BE2C (cell line): ENCODE results near the gene SYT7.

Experiments
- DNase-seq: peaks from one replicate; pipeline ENCODE4 v3.0.0-alpha.2; 2020
- H3K27me3 ChIP-seq: fragments of 250-450 bp; sonication (Bioruptor Pico); 2 replicates; pipeline ENCODE4 v1.5.1; 2020; ENCODE audit warnings: mild to moderate bottlenecking
- H3K36me3 ChIP-seq: fragments of 250-450 bp; sonication (Bioruptor Pico); 2 replicates; pipeline ENCODE4 v1.5.1; 2020; ENCODE audit warnings: mild to moderate bottlenecking
- H3K4me1 ChIP-seq: fragments of 250-450 bp; sonication (Bioruptor Pico); 2 replicates; pipeline ENCODE4 v1.5.1; 2020
- H3K4me3 ChIP-seq: 2 replicates; pipeline ENCODE4 v1.5.1; 2011; ENCODE audit warnings: low read depth, low read length
- H3K9me3 ChIP-seq: fragments of 250-450 bp; sonication (Bioruptor Pico); 2 replicates; pipeline ENCODE4 v1.5.1; 2020
- CTCF ChIP-seq: IDR thresholded peaks from 2 replicates; pipeline ENCODE4 v1.5.1; 2012; ENCODE audit warnings: mild to moderate bottlenecking, low read depth, low read length

The SYT7 gene

GRCh38 chr11:61503135-61503770 lies 77.6 kb downstream of the SYT7 start:
- H3K4me3 ChIP-seq = no peak overlapping the region
- no peaks in the 10 kb centered on the region for H3K4me1 ChIP-seq
- TF ChIP-seq CTCF = no peak
- peaks cover 5% of the 10 kb centered on the region; the same call in 1 of the 2 replicates for H3K27me3 ChIP-seq
- no peaks in the 10 kb centered on the region for H3K36me3 ChIP-seq
- no peak for DNase-seq
- no peaks in the 10 kb centered on the region for H3K9me3 ChIP-seq

- DNase-seq = no peak
- no peaks in the 10 kb centered on the region for H3K9me3 ChIP-seq
- TF ChIP-seq CTCF = no peak
- no peak overlapping the region for H3K4me3 ChIP-seq
- no peaks in the 10 kb centered on the region for H3K36me3 ChIP-seq
- H3K27me3 ChIP-seq = no peaks in the 10 kb centered on the region
- no peaks in the 10 kb centered on the region for H3K4me1 ChIP-seq
Observed at GRCh38 chr11:61502522-61502921, 78.4 kb downstream of the SYT7 start.

GRCh38 chr11:61499816-61500491 lies 80.9 kb downstream of the SYT7 start:
- Histone ChIP-seq H3K4me1 (no peaks in the 10 kb centered on the region; the same call in 1 of the 2 replicates), H3K36me3 (no peaks in the 10 kb centered on the region), H3K27me3 (no peaks in the 10 kb centered on the region), H3K9me3 (no peaks in the 10 kb centered on the region), H3K4me3 (no peak overlapping the region)
- no peak for TF ChIP-seq CTCF
- DNase-seq = no peak

GRCh38 chr11:61498767-61499341 lies 82.0 kb downstream of the SYT7 start:
- no peak overlapping the region for H3K4me3 ChIP-seq
- H3K4me1 ChIP-seq = no peaks in the 10 kb centered on the region; the same call in 1 of the 2 replicates
- TF ChIP-seq CTCF = no peak
- no peaks in the 10 kb centered on the region for H3K27me3 ChIP-seq
- no peak for DNase-seq
- no peaks in the 10 kb centered on the region for H3K36me3 ChIP-seq
- no peaks in the 10 kb centered on the region for H3K9me3 ChIP-seq

- H3K4me3 ChIP-seq = no peak overlapping the region
- H3K9me3 ChIP-seq = no peaks in the 10 kb centered on the region
- H3K36me3 ChIP-seq = no peaks in the 10 kb centered on the region
- no peak for DNase-seq
- no peak for TF ChIP-seq CTCF
- no peaks in the 10 kb centered on the region; the same call in 1 of the 2 replicates for H3K4me1 ChIP-seq
- H3K27me3 ChIP-seq = no peaks in the 10 kb centered on the region
Observed at GRCh38 chr11:61497876-61498275, 83.0 kb downstream of the SYT7 start.

GRCh38 chr11:61497473-61497872 lies 83.4 kb downstream of the SYT7 start:
- DNase-seq = no peak
- no peak for TF ChIP-seq CTCF
- Histone ChIP-seq H3K36me3 (no peaks in the 10 kb centered on the region), H3K4me1 (no peaks in the 10 kb centered on the region; the same call in 1 of the 2 replicates), H3K9me3 (no peaks in the 10 kb centered on the region), H3K27me3 (no peaks in the 10 kb centered on the region), H3K4me3 (no peak overlapping the region)
